NB4 (cell line): ENCODE data around the gene EFCC1.

Source experiments
- POLR2A ChIP-seq: IDR thresholded peaks from 2 replicates; pipeline ENCODE4 v1.6.1; 2011; ENCODE audit warnings: mild to moderate bottlenecking; ENCODE audit not compliant: insufficient read length; ENCODE audit errors: extremely low read depth
- TF ChIP-seq, protein P1 (sequence below): IDR thresholded peaks from one replicate; pipeline ENCODE4 v1.5.1; 2012; ENCODE audit warnings: low read depth, low read length

DNA sequence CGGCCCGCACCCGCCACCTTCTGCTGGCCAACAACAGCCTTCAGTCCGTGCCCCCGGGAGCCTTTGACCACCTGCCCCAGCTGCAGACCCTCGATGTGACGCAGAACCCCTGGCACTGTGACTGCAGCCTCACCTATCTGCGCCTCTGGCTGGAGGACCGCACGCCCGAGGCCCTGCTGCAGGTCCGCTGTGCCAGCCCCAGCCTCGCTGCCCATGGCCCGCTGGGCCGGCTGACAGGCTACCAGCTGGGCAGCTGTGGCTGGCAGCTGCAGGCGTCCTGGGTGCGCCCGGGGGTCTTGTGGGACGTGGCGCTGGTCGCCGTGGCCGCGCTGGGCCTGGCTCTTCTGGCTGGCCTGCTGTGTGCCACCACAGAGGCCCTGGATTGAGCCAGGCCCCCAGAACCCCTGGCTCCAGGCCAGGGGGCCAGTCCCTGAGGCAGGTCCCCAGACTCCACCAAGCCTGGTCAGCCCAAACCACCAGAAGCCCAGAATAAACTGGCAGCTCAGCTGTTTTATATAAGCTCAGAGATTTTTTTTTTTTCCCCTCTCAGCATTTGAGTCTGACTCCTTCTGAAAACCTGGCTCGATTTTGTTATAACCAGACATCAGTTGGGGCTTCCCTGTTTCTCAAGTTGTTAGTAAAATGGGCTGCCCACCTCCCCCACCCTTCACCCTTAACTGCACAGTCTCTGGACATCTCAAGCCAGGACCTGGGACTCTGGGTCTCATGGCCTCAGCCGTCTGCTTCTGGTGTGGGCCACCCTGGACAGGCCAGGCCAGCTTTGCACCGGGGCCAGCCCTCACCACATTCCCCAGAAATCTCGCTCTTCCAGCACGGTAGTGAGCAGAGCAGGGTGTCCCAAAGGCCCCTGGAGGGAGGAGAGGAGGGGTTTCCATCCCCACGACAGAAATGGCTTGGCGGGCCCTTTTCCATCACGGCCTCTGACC lies 61.1 kb downstream of the EFCC1 start:
- TF ChIP-seq, protein P1, sequence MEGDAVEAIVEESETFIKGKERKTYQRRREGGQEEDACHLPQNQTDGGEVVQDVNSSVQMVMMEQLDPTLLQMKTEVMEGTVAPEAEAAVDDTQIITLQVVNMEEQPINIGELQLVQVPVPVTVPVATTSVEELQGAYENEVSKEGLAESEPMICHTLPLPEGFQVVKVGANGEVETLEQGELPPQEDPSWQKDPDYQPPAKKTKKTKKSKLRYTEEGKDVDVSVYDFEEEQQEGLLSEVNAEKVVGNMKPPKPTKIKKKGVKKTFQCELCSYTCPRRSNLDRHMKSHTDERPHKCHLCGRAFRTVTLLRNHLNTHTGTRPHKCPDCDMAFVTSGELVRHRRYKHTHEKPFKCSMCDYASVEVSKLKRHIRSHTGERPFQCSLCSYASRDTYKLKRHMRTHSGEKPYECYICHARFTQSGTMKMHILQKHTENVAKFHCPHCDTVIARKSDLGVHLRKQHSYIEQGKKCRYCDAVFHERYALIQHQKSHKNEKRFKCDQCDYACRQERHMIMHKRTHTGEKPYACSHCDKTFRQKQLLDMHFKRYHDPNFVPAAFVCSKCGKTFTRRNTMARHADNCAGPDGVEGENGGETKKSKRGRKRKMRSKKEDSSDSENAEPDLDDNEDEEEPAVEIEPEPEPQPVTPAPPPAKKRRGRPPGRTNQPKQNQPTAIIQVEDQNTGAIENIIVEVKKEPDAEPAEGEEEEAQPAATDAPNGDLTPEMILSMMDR: no peak
- TF ChIP-seq POLR2A: no peak
